NCI-H2107 treated with DMSO at 0.1 percent for 48 hours (cell line): Measurements from ENCODE around the gene SLC12A4.
"Not testable (repeated sequence)": the region's sequence is repeated elsewhere in the genome, so short reads cannot be mapped to it uniquely, and the experiment has no call there.

Source experiments
- DNase-seq: peaks from one replicate; lab custom pipeline; 2025; ENCODE audit not compliant: unreplicated experiment; lab: John Stamatoyannopoulos, UW

The SLC12A4 gene

DNA sequence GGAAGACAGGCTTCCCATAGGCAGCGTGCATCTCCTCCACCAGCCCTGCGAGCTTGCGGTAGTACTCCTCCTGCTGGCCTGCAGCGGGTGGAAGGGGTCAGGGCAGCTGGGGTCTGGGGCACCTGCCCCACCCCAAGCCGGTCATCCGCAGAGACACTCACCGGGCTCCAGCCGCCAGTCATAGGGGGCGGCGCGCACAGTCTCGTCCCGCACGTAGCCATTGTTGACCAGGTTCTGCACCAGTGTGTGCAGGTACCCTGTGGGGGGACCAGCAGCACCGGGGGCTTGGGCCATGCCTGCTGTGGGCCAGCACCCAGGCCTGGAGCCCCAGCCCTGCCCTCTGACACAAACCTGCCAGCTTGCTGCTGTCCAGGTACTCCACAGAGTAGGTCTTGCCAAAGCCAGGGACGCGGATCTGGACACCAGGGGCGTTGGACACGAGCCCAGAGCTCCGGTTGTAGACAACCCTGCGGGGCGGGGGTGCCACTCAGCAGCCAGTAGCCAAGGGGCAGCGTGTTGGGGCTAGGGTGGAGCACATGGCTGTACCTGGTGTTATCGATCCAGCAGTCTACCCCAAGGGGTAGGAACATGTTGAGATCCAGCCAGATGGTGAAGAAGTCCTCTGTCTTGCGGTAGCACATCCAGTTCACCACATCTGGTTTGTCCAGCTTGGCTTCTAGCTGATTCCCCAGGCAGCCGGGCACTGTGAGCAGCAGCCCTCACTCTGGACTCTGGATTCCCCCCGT, 25.8 kb downstream of the SLC12A4 start:
- no peak for DNase-seq

DNA sequence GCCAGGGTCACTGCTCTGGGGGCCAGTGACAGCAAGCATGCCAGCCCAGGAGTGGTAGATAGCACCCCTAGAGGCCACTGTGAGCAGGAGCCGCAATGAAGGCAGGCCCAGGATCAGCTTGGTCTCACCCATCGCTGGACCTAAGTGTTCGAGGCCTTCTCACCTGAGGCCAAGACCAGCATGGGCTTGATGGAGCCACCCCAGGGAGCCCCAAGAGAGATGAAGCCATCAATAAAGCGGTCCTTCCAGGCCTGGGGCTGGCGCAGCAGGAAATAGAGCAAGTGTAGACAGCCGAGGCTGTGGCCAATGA, 26.3 kb downstream of the SLC12A4 start:
- DNase-seq: no peak

DNA sequence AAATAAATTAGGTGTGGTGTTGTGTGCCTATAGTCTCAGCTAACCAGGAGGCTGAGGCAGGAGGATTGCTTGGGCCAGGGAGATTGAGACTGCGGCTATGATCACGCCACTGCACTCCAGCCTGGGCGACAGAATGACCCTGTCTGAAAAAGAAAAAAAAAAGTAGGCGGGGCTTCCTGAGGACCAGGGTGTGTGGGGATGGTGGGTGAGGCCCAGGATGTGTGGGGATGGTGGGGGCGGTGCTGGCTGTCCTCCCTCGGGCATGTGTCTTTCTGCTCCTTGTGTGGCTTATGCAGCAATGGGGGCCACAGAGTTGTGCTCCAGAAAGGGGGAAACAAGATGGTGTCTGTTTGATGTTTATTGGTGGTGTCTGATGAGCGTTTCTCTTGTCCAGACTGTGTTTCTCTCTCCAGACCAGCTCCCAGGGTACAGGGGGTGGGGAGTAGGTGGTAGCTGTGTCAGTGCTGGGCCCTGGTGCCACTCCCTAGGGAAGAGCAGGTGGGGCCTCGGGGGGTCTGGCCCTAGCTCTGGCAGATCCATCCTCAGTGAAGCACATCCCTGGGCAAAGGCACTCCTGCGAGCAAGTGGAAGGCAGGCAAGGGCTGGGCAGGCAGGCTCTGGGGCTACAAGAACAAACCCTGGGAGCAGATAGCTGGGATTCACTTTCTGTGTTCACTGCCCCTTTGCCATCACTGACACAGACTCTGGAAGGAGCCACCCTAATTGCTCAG, 26.8 kb downstream of the SLC12A4 start:
- DNase-seq: no peak

DNA sequence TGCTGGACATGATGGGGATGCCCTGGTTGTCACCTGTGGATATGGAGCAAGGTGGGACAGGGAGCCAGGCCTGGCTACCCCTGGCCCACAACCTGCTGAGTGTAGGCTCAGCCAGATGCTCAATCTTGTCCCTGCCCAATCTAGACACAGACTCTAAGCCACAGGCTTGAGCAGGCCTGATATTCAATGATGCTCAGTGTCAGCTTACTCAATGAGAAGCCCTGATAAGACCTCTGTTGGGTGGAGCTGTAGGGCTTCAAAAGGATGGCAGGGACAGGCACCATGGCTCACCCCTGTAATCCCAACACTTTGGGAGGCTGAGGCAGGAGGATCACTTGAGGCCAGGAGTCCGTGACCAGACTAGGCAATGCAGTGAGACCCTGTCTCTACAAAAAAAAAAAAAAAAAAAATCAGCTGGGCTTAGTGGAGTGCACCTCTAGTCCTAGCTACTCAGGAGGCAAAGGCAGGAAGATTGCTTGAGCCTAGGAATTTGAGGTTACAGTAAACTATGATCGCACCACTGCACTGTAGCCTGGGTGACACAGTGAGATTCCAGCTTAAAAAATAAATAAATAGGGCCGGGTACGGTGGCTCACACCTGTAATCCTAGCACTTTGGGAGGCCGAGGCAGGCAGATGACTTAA, 27.9 kb downstream of the SLC12A4 start:
- DNase-seq: no peak

DNA sequence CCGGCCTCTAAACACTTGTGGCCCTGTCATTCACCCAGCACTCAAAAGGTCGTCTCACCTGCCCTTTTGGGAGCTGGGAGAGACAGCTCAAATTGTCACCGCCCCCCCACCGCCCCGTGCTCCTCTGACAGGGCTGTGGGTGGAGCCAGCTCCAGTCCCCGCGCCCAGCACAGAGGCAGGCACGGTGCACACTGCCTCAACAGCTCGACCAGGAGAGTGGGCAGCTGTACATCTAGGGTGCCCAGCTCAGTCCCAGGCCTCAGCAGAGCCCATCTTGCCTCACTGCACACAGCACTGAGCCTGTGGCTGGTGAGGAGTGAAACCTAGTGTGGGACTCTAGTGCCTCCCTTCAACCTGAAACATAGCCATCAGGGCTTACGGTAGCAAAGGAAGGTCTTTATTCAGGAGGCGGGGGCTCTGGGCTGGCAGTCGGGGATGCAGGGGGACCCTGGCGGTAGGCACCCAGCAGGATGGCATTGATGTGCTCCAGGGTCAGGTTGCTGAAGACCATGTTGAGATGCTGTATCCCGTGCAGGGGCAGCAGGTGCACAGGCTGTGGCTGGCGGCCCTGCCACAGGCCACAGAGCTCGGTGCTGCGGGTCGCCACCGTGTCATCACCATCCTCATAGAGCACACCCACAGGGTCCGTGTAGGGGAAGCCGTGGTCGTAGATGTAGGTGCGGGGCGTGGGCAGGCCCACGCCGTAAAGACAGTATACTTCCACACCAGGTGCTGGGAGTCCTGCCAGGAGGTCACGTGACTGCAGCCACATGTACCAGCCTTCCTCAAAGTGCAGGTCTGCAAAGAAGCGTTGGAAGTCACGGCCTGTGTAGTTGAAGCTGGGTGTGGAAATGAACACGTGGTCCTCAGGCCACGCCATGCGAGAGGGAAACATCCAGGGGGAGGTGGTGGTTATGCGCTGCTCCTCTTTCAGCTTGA, 28.7 kb downstream of the SLC12A4 start:
- DNase-seq: no peak

DNA sequence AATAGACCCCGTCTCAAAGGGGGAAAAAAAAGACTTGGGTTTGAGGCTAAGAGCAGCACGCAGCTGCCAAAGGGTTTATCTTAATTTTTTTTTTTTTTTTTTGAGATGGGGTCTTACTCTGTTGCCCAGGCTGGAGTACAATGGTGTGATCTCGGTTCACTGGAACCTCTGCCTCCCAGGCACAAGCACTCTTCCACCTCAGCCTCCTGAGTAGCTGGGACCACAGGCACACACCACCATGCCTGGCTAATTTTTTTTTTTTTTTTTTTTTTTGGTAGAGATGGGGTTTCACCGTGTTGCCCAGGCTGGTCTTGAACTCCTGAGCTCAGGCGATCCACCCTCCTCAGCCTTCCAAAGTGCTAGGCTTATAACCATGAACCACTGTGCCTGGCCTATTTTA, 30.7 kb downstream of the SLC12A4 start:
- not testable (repeated sequence) for DNase-seq

DNA sequence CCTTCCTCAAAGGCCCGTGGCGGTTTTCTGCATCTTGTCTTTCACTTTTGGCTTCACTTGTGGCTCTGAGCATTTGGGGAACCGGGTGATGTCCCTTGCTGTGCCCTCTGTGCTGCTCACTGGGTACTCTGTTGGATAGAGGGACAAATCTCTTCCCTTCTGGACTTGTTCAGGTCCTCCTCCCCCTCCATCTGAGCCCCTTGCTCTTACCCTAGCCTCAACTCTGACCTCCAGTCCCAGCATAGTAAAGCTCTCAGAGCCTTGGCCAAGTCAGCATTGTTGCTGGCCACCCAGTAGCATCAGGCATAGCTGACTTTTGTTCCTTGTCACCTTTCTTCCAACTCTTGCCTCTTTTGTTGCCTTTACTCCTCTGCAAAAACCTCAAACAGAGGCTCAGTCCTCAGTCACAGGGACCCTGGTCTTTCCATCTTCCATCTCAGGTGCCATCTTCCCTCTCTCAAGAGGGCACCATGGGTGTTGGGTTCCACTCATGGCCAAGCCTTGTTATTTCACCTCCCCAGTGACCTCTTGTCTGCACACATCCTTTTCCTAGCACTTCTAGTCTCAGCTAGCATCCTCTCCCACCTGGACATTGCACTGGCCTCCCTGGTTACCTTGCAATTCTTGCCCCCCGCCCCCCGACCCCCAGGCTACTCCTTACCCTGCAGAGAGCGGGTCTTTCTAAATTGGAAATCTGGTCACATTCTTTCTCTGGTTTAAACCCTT, 31.4 kb downstream of the SLC12A4 start:
- DNase-seq: peak; percentile 59

DNA sequence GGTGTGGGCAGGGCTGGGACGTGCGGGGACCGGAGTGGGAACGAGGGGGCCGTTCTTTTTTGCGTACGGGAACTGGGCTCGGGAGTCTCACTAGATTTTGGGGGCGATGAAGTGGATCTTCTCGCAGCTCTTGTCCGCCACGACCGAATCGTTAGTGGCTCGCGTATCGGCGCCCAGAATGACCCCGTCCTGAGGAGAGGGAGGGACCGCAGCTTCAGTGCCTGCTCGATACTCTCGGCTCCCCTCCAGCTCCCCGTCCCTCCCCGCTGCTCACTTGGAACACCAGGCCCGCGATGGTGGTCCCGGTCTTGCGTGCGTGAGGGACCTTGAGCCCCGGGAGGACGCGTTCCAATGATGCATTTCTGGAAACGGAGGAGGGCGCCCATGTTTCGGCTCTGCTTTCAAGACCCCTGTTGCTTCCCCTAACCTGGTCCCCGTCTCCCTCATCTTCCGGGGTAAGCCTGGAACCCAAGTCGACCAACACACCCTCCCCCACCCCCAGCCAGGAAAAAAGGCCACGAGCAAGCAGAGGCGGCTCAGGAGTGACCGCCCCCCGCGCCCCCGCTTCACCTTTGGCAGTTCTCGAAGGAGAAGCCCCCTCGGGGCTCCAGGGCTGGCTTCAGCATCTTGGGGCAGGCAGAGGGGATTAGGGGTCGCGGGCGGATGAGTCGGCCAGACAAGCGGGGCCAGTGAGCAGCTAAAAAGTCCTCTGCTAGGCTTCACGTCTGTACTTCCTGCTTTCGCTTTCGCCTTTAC, 32.1 kb downstream of the SLC12A4 start, which contains the start of gene PSMB10:
PSMB10 (minus strand) TSS at position 727 of the 756 bp plus-strand sequence; CDS start at position 626, 101 bp downstream.
- DNase-seq: no peak

DNA sequence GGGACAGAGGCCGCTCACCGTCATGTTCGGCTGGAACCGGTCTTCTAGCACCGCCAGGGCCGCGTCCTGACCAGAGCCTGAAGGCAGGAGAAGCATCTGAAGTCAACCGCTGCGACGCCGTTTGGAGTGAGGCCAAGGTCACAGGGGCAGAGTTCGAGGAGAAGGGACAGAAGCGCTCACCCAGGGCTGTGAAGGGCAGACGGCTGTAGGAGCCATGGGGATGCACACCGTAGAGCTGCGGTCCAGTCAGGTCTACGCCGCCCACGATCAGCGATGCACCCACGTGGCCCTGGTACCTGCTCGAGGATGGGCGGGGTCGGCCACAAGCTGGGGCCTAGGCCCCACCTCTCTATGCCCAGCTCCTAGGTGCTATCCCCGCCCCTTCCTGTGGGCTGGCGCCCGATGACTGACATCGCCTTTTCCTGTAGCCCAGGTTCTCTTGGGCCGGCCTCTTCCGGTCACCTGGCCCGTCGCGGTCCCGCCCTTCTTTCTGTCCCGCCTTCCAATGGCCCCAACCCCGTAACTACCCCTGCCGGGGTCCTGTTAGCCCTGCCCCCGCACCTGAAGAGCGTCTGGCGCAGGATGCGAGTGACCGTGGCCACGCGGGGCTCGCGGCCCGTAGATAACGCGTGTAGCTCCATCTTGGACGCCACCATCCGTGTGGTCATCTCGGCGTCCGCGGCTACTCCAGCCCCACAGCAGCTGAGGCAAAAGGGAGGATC, 32.9 kb downstream of the SLC12A4 start:
- DNase-seq: peak; percentile 92

DNA sequence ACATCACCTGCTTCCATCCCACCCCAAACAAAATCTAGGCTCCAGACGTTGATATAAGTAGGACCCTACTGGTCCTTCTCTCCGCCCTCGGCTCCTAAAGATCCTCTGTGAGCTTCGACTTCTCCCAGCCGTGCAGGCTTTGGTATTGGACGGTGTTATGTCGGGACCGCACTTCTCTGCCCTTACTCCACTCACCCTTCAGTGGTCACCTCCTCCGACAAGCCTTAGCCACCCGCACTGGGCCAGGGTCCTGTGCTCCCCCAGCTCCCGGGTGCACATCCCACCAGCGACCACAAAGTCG, 33.4 kb downstream of the SLC12A4 start:
- no peak for DNase-seq

DNA sequence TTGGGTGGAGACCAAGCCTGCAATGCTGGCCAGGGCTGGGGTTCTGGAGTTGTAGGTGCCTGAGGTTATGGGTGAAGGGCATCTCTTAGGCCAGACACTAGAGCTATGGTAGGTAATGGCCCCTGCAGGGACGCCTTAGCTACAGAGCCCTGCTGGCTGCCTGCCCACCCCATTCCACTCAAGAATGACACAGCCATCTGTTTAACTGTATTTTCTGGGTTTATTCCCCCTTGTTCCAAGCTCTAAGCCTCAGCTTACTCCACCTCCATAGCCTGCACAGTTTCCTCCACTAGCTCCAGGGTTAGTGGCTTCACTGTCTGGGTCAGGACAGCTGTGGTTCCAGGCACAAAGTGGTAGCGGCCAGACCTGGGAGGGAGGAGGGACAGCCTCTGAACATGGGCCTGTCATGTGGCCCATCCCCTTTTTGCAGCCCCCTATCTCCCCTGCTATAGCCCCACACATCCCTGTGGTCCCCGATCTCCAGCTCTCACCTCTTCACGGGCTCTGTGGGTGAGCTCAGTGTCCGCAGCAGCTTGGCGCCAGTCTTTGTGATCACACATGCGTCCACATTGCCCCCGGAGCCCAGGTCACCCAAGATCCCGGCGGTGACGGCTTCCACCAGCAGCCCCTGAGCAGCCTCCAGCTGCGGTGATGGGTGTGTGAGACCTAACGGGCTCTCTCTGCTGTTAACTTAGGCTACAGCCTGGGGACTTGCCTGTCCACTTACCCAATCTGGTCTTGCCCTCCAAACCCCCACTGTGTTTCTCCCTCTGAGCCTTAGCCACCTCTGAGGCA, 33.9 kb downstream of the SLC12A4 start:
- DNase-seq: no peak

DNA sequence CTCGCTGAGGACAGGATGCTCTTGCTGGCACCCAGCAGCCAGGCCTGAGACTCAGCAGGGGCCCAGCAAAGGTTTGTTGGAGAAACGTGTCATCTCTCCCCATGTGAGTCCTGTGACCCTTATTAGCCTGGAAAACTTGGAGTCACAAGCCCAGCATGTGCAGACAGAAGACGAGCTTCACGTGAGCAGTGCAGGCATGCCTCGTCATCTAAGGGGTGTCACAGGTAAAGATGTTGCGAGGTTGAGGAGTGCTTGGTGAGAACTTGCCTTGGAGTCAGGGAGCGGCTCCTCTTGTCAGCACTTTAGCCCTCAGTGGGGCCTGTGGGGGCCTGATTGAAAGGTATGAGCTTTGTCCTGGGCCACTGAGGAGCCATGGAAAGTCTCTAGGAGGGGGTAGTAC, 34.6 kb downstream of the SLC12A4 start:
- DNase-seq: no peak

DNA sequence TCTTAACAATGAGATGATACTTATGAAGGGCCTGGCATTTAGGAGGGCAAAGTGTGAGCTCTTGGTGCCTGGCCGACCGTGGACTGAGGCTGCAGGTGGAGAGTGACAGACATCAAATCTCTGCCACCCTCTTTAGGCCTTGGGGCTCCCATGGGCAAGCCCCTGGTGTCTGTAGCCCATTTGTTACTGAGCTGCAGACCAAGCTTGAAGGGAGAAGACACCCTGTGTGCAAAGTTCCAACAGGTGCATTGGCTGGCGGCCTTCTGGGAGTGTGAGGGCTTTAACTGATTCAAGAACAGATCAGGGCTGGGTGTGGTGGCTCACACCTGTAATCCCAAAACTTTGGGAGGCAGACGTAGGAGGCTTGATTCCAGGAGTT, 36.0 kb downstream of the SLC12A4 start:
- DNase-seq: no peak

DNA sequence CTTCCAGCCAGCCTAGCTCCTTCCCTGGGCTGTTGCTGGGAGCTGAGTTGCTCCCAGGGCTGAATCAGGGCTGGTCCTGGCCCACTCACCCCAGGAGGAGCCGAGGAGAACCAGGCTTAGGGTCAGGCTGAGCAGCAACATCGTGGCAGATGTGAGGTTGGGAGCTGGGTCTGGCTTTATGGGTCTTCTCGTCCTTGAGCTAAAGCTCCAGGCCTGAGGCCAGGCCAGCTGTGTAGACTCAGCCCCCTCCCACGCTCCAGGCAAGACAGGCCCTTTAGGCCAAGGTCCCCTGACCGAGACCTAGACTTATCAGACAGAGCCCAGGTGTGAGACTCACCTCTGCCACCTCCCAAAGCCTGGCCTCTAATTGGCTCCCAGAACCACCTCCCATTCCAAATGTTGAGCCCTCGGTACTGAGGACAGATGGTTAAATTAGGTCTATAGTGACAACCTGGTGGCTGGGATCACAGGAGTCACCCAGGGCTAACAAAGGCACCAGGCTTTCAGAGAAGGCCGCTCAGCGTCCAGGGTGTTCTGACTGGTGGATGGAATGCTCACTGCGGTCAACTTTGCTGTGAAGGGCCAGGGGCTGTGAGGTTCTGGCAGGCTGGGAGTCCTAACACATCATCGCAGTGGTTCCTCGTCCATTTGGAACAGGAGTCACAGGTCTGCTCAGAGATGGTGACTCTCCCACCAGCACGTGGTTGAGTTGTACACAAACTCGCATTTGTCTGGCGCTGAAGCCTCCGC, 36.5 kb downstream of the SLC12A4 start, which contains the start of gene CTRL:
CTRL (minus strand) TSS at position 151 of the 750 bp plus-strand sequence; CDS start at position 141, 10 bp downstream.
- DNase-seq: no peak

DNA sequence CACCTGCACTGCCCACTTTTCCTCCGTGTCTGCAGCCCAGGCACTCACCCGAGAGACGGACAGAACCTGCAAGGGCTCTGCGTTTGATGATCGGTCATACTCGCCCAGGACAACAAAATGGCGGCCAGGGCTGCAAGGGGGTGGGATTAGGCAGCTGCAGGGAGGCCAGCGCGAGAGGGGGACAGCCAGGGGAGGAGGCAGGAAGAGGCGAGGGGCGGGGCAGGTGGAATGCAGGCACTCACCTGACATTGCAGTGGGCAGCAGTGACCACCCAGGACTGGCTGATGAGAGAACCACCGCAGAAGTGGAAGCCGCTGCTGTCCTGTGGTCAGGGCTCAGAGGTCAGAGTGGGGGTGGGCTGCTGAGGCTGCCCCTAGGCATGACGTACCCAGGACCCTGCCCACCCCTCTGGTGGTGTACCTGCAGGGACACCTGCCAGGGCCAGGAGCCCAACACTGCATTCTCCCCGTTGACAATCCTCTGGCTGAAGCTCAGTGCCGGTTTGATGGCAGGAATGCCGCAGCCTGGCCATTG, 37.7 kb downstream of the SLC12A4 start:
- DNase-seq: no peak

DNA sequence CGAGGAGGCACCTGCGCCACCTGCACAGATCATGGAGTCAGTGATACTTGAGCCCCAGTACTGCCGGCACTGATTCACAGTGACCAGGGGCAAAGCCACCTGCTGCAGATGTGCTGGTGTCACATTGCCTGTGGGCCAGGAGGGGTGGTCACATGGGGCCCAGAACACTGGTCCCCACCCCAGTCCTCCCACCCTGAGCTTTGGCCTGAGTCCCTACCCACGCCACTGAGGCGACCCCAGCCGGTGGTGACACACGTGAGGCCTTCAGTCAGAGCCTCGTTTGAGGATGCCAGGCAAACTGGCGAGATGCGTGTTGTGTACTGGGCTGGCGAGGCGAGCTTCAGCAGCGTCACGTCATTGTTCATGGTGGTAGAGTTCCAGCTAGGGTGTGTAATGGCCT, 38.2 kb downstream of the SLC12A4 start:
- no peak for DNase-seq
